Measurements from ENCODE around the gene AGAP3.
A peak's percentile ranks its signal among the peaks of the same experiment; 100 is the strongest.
"Not testable (repeated sequence)": the region's sequence is repeated elsewhere in the genome, so short reads cannot be mapped to it uniquely, and the experiment has no call there.

AGAP3 gene

GRCh38 chr7:151085691-151086620 lies at the start of gene AGAP3:
TSS of gene AGAP3 (plus strand) at chr7:151086475. CDS start at chr7:151086742, 267 bp downstream.
- no peak for TF ChIP-seq CTCF (conservative IDR thresholded peaks at IDR 0.05; ENCODE audit: low read depth, low read length)
- peak; percentile 77 for DNase-seq (ENCODE audit: low read depth)

GRCh38 chr7:151038951-151039849 lies 47.1 kb upstream of the AGAP3 start:
- no peak for TF ChIP-seq CTCF (conservative IDR thresholded peaks at IDR 0.05; ENCODE audit: low read depth, low read length)
- DNase-seq (ENCODE audit: low read depth) = peak; percentile 91
- H3K4me3 ChIP-seq (ENCODE audit: low read depth, low read length) = no peak overlapping the region

More at GRCh38 chr7:151085691-151086620, at the start of gene AGAP3:
- peak within 1 kb of the TSS; percentile 79 for H3K4me3 ChIP-seq (ENCODE audit: low read depth, low read length)

- DNase-seq (ENCODE audit: low read depth) = no peak
- no peak overlapping the region for H3K4me3 ChIP-seq (ENCODE audit: low read depth, low read length)
- TF ChIP-seq CTCF (conservative IDR thresholded peaks at IDR 0.05; ENCODE audit: low read depth, low read length) = no peak
These were observed 46.3 kb upstream of the AGAP3 start for GRCh38 chr7:151039850-151040548.

GRCh38 chr7:151040616-151041375 lies 45.5 kb upstream of the AGAP3 start:
- DNase-seq (ENCODE audit: low read depth) = no peak
- no peak for TF ChIP-seq CTCF (conservative IDR thresholded peaks at IDR 0.05; ENCODE audit: low read depth, low read length)
- H3K4me3 ChIP-seq (ENCODE audit: low read depth, low read length) = no peak overlapping the region

GRCh38 chr7:151043449-151043848 lies 42.8 kb upstream of the AGAP3 start:
- H3K4me3 ChIP-seq (ENCODE audit: low read depth, low read length); DNase-seq (ENCODE audit: low read depth): not testable (repeated sequence)

- no peak overlapping the region for H3K4me3 ChIP-seq (ENCODE audit: low read depth, low read length)
- no peak for DNase-seq (ENCODE audit: low read depth)
- TF ChIP-seq CTCF (conservative IDR thresholded peaks at IDR 0.05; ENCODE audit: low read depth, low read length) = no peak
These were observed 42.3 kb upstream of the AGAP3 start for GRCh38 chr7:151043959-151044358.

All from choroid plexus epithelial cell (primary cell).